Right lobe of liver (tissue), 4 donors: Measurements from ENCODE around the gene VWA7.

Experiments
- POLR2A ChIP-seq: fragments of 450-650 bp; IDR thresholded peaks from one replicate; pipeline ENCODE4 v1.6.1; 2017; ENCODE audit warnings: antibody characterized with exemption, mild to moderate bottlenecking
- TF ChIP-seq, protein P1 (sequence below), 4 donors: fragments of 200-600 bp in 3 of 4; fragments of 450-650 bp in 1 of 4; IDR thresholded peaks; one replicate each; pipeline versions ENCODE4 v1.5.1 to v1.8.0; 2016 to 2022; ENCODE audit warnings: antibody characterized with exemption in 4 of 4, mild to moderate bottlenecking in 2 of 4
- donor health status: DM: no; HTN: no; CAD: no.
- donor health status: DM: no; HTN: no; CAD: no.
- donor health status: DM: no; HTN: yes; CAD: no.

GRCh38 chr6:31768363-31769257 is 8.5 kb downstream of the VWA7 start:
- TF ChIP-seq, protein P1, sequence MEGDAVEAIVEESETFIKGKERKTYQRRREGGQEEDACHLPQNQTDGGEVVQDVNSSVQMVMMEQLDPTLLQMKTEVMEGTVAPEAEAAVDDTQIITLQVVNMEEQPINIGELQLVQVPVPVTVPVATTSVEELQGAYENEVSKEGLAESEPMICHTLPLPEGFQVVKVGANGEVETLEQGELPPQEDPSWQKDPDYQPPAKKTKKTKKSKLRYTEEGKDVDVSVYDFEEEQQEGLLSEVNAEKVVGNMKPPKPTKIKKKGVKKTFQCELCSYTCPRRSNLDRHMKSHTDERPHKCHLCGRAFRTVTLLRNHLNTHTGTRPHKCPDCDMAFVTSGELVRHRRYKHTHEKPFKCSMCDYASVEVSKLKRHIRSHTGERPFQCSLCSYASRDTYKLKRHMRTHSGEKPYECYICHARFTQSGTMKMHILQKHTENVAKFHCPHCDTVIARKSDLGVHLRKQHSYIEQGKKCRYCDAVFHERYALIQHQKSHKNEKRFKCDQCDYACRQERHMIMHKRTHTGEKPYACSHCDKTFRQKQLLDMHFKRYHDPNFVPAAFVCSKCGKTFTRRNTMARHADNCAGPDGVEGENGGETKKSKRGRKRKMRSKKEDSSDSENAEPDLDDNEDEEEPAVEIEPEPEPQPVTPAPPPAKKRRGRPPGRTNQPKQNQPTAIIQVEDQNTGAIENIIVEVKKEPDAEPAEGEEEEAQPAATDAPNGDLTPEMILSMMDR (IDR thresholded peaks at IDR 0.05) = no peak
- no peak for TF ChIP-seq POLR2A
